GM18861 (cell line): ENCODE measurements around the gene EPHA6.
A peak's percentile ranks its signal among the peaks of the same experiment; 100 is the strongest.

ENCODE experiments used
- ATAC-seq: cut with Tn5 transposase; IDR thresholded peaks from one replicate; pipeline ENCODE4 v1.9.1; 2021; ENCODE audit not compliant: unreplicated experiment

EPHA6 gene

GRCh38 chr3:97687734-97688133, 873.3 kb downstream of the EPHA6 start:
- ATAC-seq = no peak

GRCh38 chr3:97689111-97689510, 874.7 kb downstream of the EPHA6 start:
- ATAC-seq = no peak

GRCh38 chr3:97689962-97690361, 875.6 kb downstream of the EPHA6 start:
- no peak for ATAC-seq

- peak; percentile 67 for ATAC-seq
These were observed 877.0 kb downstream of the EPHA6 start for GRCh38 chr3:97691354-97691753.

- no peak for ATAC-seq
These were observed 878.0 kb downstream of the EPHA6 start for GRCh38 chr3:97692389-97692788.

GRCh38 chr3:97692831-97693230, 878.4 kb downstream of the EPHA6 start:
- no peak for ATAC-seq

- no peak for ATAC-seq
These were observed 880.5 kb downstream of the EPHA6 start for GRCh38 chr3:97694876-97695275.

GRCh38 chr3:97698691-97699090, 884.3 kb downstream of the EPHA6 start:
- no peak for ATAC-seq

GRCh38 chr3:97699889-97700288, 885.5 kb downstream of the EPHA6 start:
- no peak for ATAC-seq

GRCh38 chr3:97705764-97706163, 891.4 kb downstream of the EPHA6 start:
- no peak for ATAC-seq

- no peak for ATAC-seq
These were observed 891.8 kb downstream of the EPHA6 start for GRCh38 chr3:97706226-97706625.

- no peak for ATAC-seq
These were observed 897.3 kb downstream of the EPHA6 start for GRCh38 chr3:97711654-97712053.

- ATAC-seq = no peak
These were observed 898.5 kb downstream of the EPHA6 start for GRCh38 chr3:97712919-97713318.

- no peak for ATAC-seq
These were observed 899.2 kb downstream of the EPHA6 start for GRCh38 chr3:97713634-97714033.

- peak; percentile 86 for ATAC-seq
These were observed 904.9 kb downstream of the EPHA6 start for GRCh38 chr3:97719156-97719821.

GRCh38 chr3:97720417-97720816, 906.0 kb downstream of the EPHA6 start:
- no peak for ATAC-seq

GRCh38 chr3:97721446-97721845, 907.1 kb downstream of the EPHA6 start:
- ATAC-seq = no peak

GRCh38 chr3:97736928-97737327, 922.5 kb downstream of the EPHA6 start:
- no peak for ATAC-seq

- no peak for ATAC-seq
These were observed 924.4 kb downstream of the EPHA6 start for GRCh38 chr3:97738761-97739160.

GRCh38 chr3:97742036-97742435, 927.6 kb downstream of the EPHA6 start:
- no peak for ATAC-seq

- no peak for ATAC-seq
These were observed 929.9 kb downstream of the EPHA6 start for GRCh38 chr3:97744289-97744688.

- no peak for ATAC-seq
These were observed 949.4 kb downstream of the EPHA6 start for GRCh38 chr3:97763586-97764406.
